MM.1S (cell line): ENCODE data around the gene ELP4.
"Not testable (repeated sequence)": the region's sequence is repeated elsewhere in the genome, so short reads cannot be mapped to it uniquely, and the experiment has no call there.

Source experiments
- DNase-seq: peaks from one replicate; pipeline ENCODE4 v3.0.0-alpha.2; 2015
- H2AFZ ChIP-seq: fragments of 300-600 bp; sonication (generic); 2 replicates; pipeline ENCODE4 v1.6.0; 2016; ENCODE audit warnings: antibody characterized with exemption, low read length
- H3F3A ChIP-seq: fragments of 300-600 bp; sonication (generic); 2 replicates; pipeline ENCODE4 v1.6.1; 2016; ENCODE audit warnings: mild to moderate bottlenecking, antibody characterized with exemption, low read length, moderate library complexity, mixed read lengths; ENCODE audit not compliant: insufficient read depth
- H3K27ac ChIP-seq: fragments of 300-600 bp; sonication (generic); 2 replicates; pipeline ENCODE4 v1.5.1; 2016; ENCODE audit warnings: mild to moderate bottlenecking, low read length
- H3K27me3 ChIP-seq: fragments of 300-600 bp; sonication (generic); replicated peaks from 2 replicates; pipeline ENCODE4 v1.6.0; 2016; ENCODE audit warnings: low read length; ENCODE audit not compliant: insufficient read depth
- H3K36me3 ChIP-seq: fragments of 300-600 bp; sonication (generic); replicated peaks from 2 replicates; pipeline ENCODE4 v1.6.1; 2016; ENCODE audit warnings: mild to moderate bottlenecking, low read length, mixed read lengths; ENCODE audit not compliant: insufficient read depth
- H3K4me1 ChIP-seq: fragments of 300-600 bp; sonication (generic); 2 replicates; pipeline ENCODE4 v1.6.1; 2016; ENCODE audit warnings: low read length, mixed read lengths
- H3K4me2 ChIP-seq: fragments of 300-600 bp; sonication (generic); 2 replicates; pipeline ENCODE4 v1.6.0; 2016; ENCODE audit warnings: low read depth, low read length
- H3K4me3 ChIP-seq: fragments of 300-600 bp; sonication (generic); 2 replicates; pipeline ENCODE4 v1.5.1; 2016; ENCODE audit warnings: low read length, mixed read lengths
- H3K79me2 ChIP-seq: fragments of 300-600 bp; sonication (generic); 2 replicates; pipeline ENCODE4 v1.6.1; 2016; ENCODE audit warnings: mixed run types, low read length, mixed read lengths
- H3K9ac ChIP-seq: fragments of 300-600 bp; sonication (generic); 2 replicates; pipeline ENCODE4 v1.6.1; 2016; ENCODE audit warnings: low read length, mixed read lengths
- H3K9me2 ChIP-seq: fragments of 300-600 bp; sonication (generic); replicated peaks from 2 replicates; pipeline ENCODE4 v1.6.1; 2016; ENCODE audit warnings: mild to moderate bottlenecking, low read length, mixed read lengths; ENCODE audit not compliant: insufficient read depth
- H3K9me3 ChIP-seq: fragments of 300-600 bp; sonication (generic); replicated peaks from 2 replicates; pipeline ENCODE4 v1.6.1; 2016; ENCODE audit warnings: mild to moderate bottlenecking, low read length, mixed read lengths; ENCODE audit not compliant: insufficient read depth
- H4K20me1 ChIP-seq: fragments of 300-600 bp; sonication (generic); 2 replicates; pipeline ENCODE4 v1.6.1; 2016; ENCODE audit warnings: mild to moderate bottlenecking, low read length, moderate library complexity, mixed read lengths; ENCODE audit not compliant: insufficient read depth
- CTCF ChIP-seq: fragments of 300-600 bp; sonication (generic); IDR thresholded peaks from 2 replicates; pipeline ENCODE4 v1.5.1; 2016; ENCODE audit warnings: antibody characterized with exemption, low read length, mixed read lengths
- EZH2 ChIP-seq: fragments of 300-600 bp; sonication (generic); optimal IDR thresholded peaks from 2 replicates; pipeline ENCODE3; 2017; ENCODE audit warnings: low read depth, mild to moderate bottlenecking, antibody characterized with exemption, low read length, mixed read lengths
- EZH2phosphoT487 ChIP-seq: fragments of 300-600 bp; sonication (generic); IDR thresholded peaks from 2 replicates; pipeline ENCODE4 v1.6.1; 2018; ENCODE audit warnings: antibody characterized with exemption, low read length

The ELP4 gene

DNA sequence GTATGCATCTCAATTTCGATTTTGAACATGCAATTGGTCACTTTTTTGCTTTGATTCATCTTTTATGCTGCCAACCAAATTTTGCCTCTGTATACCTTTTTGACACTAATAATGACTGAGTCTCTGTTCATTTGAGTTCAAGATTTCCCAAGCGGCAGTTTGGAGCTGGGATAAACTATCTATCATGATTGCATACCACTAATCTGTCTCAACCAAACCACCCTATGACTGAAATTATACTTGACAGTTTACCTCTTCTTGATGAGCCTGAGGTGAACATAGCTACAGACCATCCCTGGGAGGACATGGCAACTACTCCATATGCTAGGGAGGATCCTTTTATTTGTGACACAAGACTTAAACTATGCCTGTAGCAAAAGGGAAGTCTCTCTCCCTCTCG is 155.4 kb downstream of the ELP4 start:
- no peak overlapping the region for H3K27ac ChIP-seq
- H3K4me1 ChIP-seq: no peaks in the 10 kb centered on the region
- no peaks in the 10 kb centered on the region for H3K9me3 ChIP-seq
- H4K20me1 ChIP-seq: no peaks in the 10 kb centered on the region
- H3K9me2 ChIP-seq: no peaks in the 10 kb centered on the region; the same call in 1 of the 2 replicates
- H3K4me3 ChIP-seq: no peak overlapping the region
- H2AFZ ChIP-seq: no peak overlapping the region
- H3K27me3 ChIP-seq: no peaks in the 10 kb centered on the region
- H3K9ac ChIP-seq: no peak overlapping the region
- H3K4me2 ChIP-seq: no peak overlapping the region
- H3F3A ChIP-seq: no peaks in the 10 kb centered on the region
- no peaks in the 10 kb centered on the region for H3K79me2 ChIP-seq
- TF ChIP-seq CTCF (no peak), EZH2 (no peak), EZH2phosphoT487 (no peak)
- no peaks in the 10 kb centered on the region for H3K36me3 ChIP-seq
- no peak for DNase-seq

DNA sequence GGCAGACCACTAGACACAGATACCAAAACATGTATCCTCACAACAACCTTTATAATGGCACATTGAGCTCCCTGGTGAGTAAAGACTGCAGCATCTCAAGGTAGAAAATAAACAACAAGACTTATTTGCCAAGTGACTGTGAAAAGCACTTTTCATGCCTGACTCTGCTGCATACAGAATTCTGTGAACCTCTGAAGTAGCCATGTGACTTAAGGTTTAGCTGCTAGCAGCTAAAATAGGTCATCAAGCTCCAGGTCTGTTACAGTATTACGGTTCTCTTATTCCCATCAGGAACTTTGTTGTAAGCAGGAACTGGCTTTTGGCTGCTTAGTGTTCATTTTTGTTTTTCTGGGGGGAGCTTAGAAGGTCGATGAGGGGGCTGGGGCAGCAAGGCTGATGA is 162.1 kb downstream of the ELP4 start:
- H3K4me1 ChIP-seq: no peaks in the 10 kb centered on the region
- H3K9ac ChIP-seq: no peak overlapping the region
- no peaks in the 10 kb centered on the region for H4K20me1 ChIP-seq
- DNase-seq: no peak
- H3K79me2 ChIP-seq: no peaks in the 10 kb centered on the region
- no peak overlapping the region for H3K27ac ChIP-seq
- no peaks in the 10 kb centered on the region; the same call in 1 of the 2 replicates for H3K9me2 ChIP-seq
- no peak overlapping the region for H3K4me3 ChIP-seq
- H3F3A ChIP-seq: no peaks in the 10 kb centered on the region
- H3K36me3 ChIP-seq: no peaks in the 10 kb centered on the region
- no peak overlapping the region for H3K4me2 ChIP-seq
- H3K9me3 ChIP-seq: no peaks in the 10 kb centered on the region
- H2AFZ ChIP-seq: no peak overlapping the region
- no peaks in the 10 kb centered on the region for H3K27me3 ChIP-seq
- TF ChIP-seq CTCF (no peak), EZH2phosphoT487 (no peak), EZH2 (no peak)

DNA sequence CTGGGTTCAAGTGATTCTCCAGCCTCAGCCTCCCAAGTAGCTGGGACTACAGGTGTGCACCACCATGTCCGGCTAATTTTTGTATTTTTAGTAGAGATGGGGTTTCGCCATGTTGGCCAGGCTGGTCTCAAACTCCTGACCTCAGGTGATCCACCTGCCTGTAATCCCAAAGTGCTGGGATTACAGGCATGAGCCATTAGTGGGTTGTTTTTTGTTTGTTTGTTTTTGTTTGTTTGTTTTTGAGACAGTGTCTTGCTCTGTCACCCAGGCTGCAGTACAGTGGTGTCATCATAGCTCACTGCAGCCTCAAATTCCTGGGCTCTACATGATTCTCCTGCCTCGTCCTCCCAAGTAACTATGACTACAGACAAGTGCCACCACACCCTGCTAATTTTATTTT is 163.5 kb downstream of the ELP4 start:
- H3K79me2 ChIP-seq, H3K4me3 ChIP-seq, H3K4me1 ChIP-seq, H3K4me2 ChIP-seq, H3K27me3 ChIP-seq, H3K9me2 ChIP-seq, H4K20me1 ChIP-seq, H3K36me3 ChIP-seq, DNase-seq, H3K9me3 ChIP-seq, H2AFZ ChIP-seq, H3F3A ChIP-seq, H3K27ac ChIP-seq, H3K9ac ChIP-seq: not testable (repeated sequence)

DNA sequence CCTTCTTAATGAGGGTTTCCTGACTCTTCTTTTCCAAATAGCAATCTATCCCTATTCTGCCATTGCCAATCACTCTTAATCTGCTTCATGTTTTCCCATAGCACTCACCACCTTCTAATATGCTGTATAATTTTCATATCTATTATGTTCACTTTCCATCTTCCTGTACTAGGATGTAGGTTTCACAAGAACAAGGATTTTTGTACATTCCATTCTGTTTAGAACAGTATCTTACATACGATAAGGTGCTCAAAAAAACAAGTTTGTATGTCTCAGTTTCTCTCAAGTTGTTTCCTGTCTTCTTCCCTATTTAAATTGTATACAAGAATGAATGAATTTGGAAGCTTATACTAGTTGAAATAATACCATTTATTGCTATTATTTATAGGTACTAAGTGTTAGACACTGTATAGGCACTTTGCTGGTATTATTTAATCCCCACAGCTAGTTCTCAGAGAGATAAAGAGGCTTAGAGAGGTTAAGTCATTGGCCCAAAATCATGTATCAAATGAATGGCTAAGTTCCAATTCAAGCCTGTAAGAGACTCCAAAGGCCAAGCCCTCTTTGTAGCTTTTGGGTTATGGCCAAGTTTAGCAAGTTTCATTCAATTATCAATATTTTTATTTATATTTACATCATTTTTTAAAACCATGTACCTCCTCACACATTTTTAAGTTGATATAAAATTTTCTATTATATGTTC is 166.9 kb downstream of the ELP4 start:
- H3F3A ChIP-seq: no peaks in the 10 kb centered on the region
- no peaks in the 10 kb centered on the region for H3K27me3 ChIP-seq
- no peaks in the 10 kb centered on the region for H4K20me1 ChIP-seq
- H3K4me2 ChIP-seq: no peak overlapping the region
- no peak overlapping the region for H3K9ac ChIP-seq
- no peak overlapping the region for H3K4me3 ChIP-seq
- no peaks in the 10 kb centered on the region for H3K36me3 ChIP-seq
- DNase-seq: no peak
- no peaks in the 10 kb centered on the region for H3K79me2 ChIP-seq
- TF ChIP-seq EZH2 (no peak), EZH2phosphoT487 (no peak), CTCF (no peak)
- H3K27ac ChIP-seq: no peak overlapping the region
- no peak overlapping the region for H2AFZ ChIP-seq
- no peaks in the 10 kb centered on the region for H3K9me2 ChIP-seq
- no peaks in the 10 kb centered on the region for H3K4me1 ChIP-seq
- H3K9me3 ChIP-seq: no peaks in the 10 kb centered on the region
